ENCODE results near the gene LRFN4.

- TF ChIP-seq CTCF (IDR thresholded peaks at IDR 0.05; ENCODE audit: insufficient read depth, low read depth, low read length) (no peak), EZH2 (IDR thresholded peaks at IDR 0.05; ENCODE audit: insufficient read depth, low read length) (no peak)
Observed at GRCh38 chr11:66850588-66851238, 6.2 kb upstream of the LRFN4 start.

Measured in astrocyte (in vitro differentiated cells and primary cell).